Neural cell (in vitro differentiated cells): ENCODE measurements around the gene PLEKHA4.

Experiments
- EZH2 ChIP-seq: fragments of 200-600, 300-800 bp; shearing (Covaris generic), sonication (generic); IDR thresholded peaks from 2 replicates; pipeline ENCODE4 v1.6.1; 2014; ENCODE audit warnings: antibody characterized with exemption, low read length, borderline replicate concordance, mild to moderate bottlenecking; ENCODE audit not compliant: insufficient read depth, poor library complexity, severe bottlenecking
- POLR2AphosphoS5 ChIP-seq: IDR thresholded peaks from 2 replicates; pipeline ENCODE4 v1.6.1; 2012
- TAF1 ChIP-seq: IDR thresholded peaks from 2 replicates; pipeline ENCODE4 v1.6.1; 2012; ENCODE audit warnings: low read depth
- TF ChIP-seq, protein P1 (sequence below): fragments of 450-650 bp; IDR thresholded peaks from 2 replicates; pipeline ENCODE4 v1.5.1; 2014; ENCODE audit warnings: antibody characterized with exemption, mild to moderate bottlenecking, moderate library complexity; ENCODE audit not compliant: poor library complexity, severe bottlenecking
- TF ChIP-seq, protein P2 (sequence below): IDR thresholded peaks from 2 replicates; pipeline ENCODE4 v1.6.1; 2012; ENCODE audit warnings: borderline replicate concordance

DNA sequence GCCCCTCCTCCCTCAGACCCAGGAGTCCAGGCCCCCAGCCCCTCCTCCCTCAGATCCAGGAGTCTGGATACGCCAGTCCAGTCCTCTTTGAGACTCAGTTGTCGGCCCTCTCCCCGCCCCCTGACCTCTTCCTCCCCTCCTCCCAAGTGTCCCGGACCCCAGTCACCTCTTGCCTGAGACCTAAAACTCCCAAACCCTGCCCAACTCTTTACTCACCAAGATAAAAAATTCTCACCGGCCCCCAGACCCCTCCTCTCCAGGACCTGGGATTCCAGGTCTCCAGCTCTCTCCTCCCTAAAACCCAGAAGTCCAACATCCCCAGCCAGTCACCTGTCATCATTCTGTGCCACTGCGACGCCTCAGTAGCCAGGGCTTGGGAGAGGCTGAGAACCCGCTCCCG is 30.7 kb downstream of the PLEKHA4 start:
- TF ChIP-seq, protein P1, sequence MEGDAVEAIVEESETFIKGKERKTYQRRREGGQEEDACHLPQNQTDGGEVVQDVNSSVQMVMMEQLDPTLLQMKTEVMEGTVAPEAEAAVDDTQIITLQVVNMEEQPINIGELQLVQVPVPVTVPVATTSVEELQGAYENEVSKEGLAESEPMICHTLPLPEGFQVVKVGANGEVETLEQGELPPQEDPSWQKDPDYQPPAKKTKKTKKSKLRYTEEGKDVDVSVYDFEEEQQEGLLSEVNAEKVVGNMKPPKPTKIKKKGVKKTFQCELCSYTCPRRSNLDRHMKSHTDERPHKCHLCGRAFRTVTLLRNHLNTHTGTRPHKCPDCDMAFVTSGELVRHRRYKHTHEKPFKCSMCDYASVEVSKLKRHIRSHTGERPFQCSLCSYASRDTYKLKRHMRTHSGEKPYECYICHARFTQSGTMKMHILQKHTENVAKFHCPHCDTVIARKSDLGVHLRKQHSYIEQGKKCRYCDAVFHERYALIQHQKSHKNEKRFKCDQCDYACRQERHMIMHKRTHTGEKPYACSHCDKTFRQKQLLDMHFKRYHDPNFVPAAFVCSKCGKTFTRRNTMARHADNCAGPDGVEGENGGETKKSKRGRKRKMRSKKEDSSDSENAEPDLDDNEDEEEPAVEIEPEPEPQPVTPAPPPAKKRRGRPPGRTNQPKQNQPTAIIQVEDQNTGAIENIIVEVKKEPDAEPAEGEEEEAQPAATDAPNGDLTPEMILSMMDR = no peak
- TF ChIP-seq EZH2 (no peak), POLR2AphosphoS5 (no peak), TAF1 (no peak)
- TF ChIP-seq, protein P2, sequence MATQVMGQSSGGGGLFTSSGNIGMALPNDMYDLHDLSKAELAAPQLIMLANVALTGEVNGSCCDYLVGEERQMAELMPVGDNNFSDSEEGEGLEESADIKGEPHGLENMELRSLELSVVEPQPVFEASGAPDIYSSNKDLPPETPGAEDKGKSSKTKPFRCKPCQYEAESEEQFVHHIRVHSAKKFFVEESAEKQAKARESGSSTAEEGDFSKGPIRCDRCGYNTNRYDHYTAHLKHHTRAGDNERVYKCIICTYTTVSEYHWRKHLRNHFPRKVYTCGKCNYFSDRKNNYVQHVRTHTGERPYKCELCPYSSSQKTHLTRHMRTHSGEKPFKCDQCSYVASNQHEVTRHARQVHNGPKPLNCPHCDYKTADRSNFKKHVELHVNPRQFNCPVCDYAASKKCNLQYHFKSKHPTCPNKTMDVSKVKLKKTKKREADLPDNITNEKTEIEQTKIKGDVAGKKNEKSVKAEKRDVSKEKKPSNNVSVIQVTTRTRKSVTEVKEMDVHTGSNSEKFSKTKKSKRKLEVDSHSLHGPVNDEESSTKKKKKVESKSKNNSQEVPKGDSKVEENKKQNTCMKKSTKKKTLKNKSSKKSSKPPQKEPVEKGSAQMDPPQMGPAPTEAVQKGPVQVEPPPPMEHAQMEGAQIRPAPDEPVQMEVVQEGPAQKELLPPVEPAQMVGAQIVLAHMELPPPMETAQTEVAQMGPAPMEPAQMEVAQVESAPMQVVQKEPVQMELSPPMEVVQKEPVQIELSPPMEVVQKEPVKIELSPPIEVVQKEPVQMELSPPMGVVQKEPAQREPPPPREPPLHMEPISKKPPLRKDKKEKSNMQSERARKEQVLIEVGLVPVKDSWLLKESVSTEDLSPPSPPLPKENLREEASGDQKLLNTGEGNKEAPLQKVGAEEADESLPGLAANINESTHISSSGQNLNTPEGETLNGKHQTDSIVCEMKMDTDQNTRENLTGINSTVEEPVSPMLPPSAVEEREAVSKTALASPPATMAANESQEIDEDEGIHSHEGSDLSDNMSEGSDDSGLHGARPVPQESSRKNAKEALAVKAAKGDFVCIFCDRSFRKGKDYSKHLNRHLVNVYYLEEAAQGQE = no peak
